MM.1S (cell line): ENCODE results near the gene GRN.

Experiments
- DNase-seq: peaks from one replicate; pipeline ENCODE4 v3.0.0-alpha.2; 2015
- H2AFZ ChIP-seq: fragments of 300-600 bp; sonication (generic); 2 replicates; pipeline ENCODE4 v1.6.0; 2016; ENCODE audit warnings: antibody characterized with exemption, low read length
- H3F3A ChIP-seq: fragments of 300-600 bp; sonication (generic); 2 replicates; pipeline ENCODE4 v1.6.1; 2016; ENCODE audit warnings: mild to moderate bottlenecking, antibody characterized with exemption, low read length, moderate library complexity, mixed read lengths; ENCODE audit not compliant: insufficient read depth
- H3K27ac ChIP-seq: fragments of 300-600 bp; sonication (generic); 2 replicates; pipeline ENCODE4 v1.5.1; 2016; ENCODE audit warnings: mild to moderate bottlenecking, low read length
- H3K27me3 ChIP-seq: fragments of 300-600 bp; sonication (generic); replicated peaks from 2 replicates; pipeline ENCODE4 v1.6.0; 2016; ENCODE audit warnings: low read length; ENCODE audit not compliant: insufficient read depth
- H3K36me3 ChIP-seq: fragments of 300-600 bp; sonication (generic); replicated peaks from 2 replicates; pipeline ENCODE4 v1.6.1; 2016; ENCODE audit warnings: mild to moderate bottlenecking, low read length, mixed read lengths; ENCODE audit not compliant: insufficient read depth
- H3K4me1 ChIP-seq: fragments of 300-600 bp; sonication (generic); 2 replicates; pipeline ENCODE4 v1.6.1; 2016; ENCODE audit warnings: low read length, mixed read lengths
- H3K4me2 ChIP-seq: fragments of 300-600 bp; sonication (generic); 2 replicates; pipeline ENCODE4 v1.6.0; 2016; ENCODE audit warnings: low read depth, low read length
- H3K4me3 ChIP-seq: fragments of 300-600 bp; sonication (generic); 2 replicates; pipeline ENCODE4 v1.5.1; 2016; ENCODE audit warnings: low read length, mixed read lengths
- H3K79me2 ChIP-seq: fragments of 300-600 bp; sonication (generic); 2 replicates; pipeline ENCODE4 v1.6.1; 2016; ENCODE audit warnings: mixed run types, low read length, mixed read lengths
- H3K9ac ChIP-seq: fragments of 300-600 bp; sonication (generic); 2 replicates; pipeline ENCODE4 v1.6.1; 2016; ENCODE audit warnings: low read length, mixed read lengths
- H3K9me2 ChIP-seq: fragments of 300-600 bp; sonication (generic); replicated peaks from 2 replicates; pipeline ENCODE4 v1.6.1; 2016; ENCODE audit warnings: mild to moderate bottlenecking, low read length, mixed read lengths; ENCODE audit not compliant: insufficient read depth
- H3K9me3 ChIP-seq: fragments of 300-600 bp; sonication (generic); replicated peaks from 2 replicates; pipeline ENCODE4 v1.6.1; 2016; ENCODE audit warnings: mild to moderate bottlenecking, low read length, mixed read lengths; ENCODE audit not compliant: insufficient read depth
- H4K20me1 ChIP-seq: fragments of 300-600 bp; sonication (generic); 2 replicates; pipeline ENCODE4 v1.6.1; 2016; ENCODE audit warnings: mild to moderate bottlenecking, low read length, moderate library complexity, mixed read lengths; ENCODE audit not compliant: insufficient read depth
- CTCF ChIP-seq: fragments of 300-600 bp; sonication (generic); IDR thresholded peaks from 2 replicates; pipeline ENCODE4 v1.5.1; 2016; ENCODE audit warnings: antibody characterized with exemption, low read length, mixed read lengths
- EZH2 ChIP-seq: fragments of 300-600 bp; sonication (generic); optimal IDR thresholded peaks from 2 replicates; pipeline ENCODE3; 2017; ENCODE audit warnings: low read depth, mild to moderate bottlenecking, antibody characterized with exemption, low read length, mixed read lengths
- EZH2phosphoT487 ChIP-seq: fragments of 300-600 bp; sonication (generic); IDR thresholded peaks from 2 replicates; pipeline ENCODE4 v1.6.1; 2018; ENCODE audit warnings: antibody characterized with exemption, low read length

Gene GRN

GRCh38 chr17:44400226-44400847 lies 55.2 kb downstream of the GRN start:
- Histone ChIP-seq H4K20me1 (no peaks in the 10 kb centered on the region; the same call in 1 of the 2 replicates), H3K36me3 (peaks cover 4% of the 10 kb centered on the region; the same call in 1 of the 2 replicates), H3F3A (peaks cover 9% of the 10 kb centered on the region; the same call in 1 of the 2 replicates), H3K4me2 (no peak overlapping the region), H3K9me2 (no peaks in the 10 kb centered on the region), H3K4me3 (no peak overlapping the region), H3K27me3 (no peaks in the 10 kb centered on the region), H3K9ac (no peak overlapping the region), H3K4me1 (peaks cover 14% of the 10 kb centered on the region), H3K79me2 (no peaks in the 10 kb centered on the region), H2AFZ (no peak overlapping the region), H3K9me3 (no peaks in the 10 kb centered on the region), H3K27ac (no peak overlapping the region)
- peak; percentile 13 for DNase-seq
- TF ChIP-seq CTCF (peak; percentile 59), EZH2phosphoT487 (no peak), EZH2 (no peak)
